Measurements from ENCODE around the gene TTLL11.

DNA sequence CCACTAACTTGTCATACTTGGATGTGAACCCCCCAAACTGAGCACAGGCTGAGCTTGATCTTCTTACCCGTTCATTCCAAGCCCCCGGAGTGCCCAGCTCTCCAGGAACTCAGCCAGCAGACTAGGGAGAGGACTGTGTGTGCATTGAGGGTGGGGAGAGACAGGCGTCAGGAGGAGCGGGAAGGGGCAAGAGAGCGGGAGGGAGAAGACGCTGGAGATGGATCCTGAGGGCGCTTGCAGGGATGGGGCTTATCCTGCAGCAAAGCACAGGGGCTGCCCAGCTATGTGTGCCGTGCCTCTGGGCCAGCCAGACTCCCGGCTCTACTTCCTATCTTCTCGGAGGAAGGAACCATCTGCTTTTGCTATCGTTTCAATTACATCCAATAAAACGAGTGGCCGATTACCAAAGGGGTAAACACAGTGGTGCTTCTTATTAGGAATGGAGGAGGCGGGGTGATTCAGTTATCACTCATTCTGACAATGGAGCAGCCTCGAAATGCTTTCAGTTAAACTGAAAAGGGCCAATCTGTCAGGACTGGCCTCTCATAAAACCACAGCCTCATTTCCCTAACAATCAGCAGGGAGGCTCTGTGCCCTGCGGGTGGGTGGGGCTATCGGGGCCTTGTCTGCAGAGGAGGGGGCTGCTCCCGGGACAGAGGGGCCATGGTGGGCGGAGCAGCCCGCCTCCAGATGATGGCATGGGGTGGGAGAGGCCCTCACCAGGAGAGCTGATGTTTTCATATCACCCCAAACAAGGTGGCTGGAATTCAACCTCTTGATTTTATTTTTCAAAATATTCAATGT lies 273.5 kb downstream of the TTLL11 start:
- TF ChIP-seq RAD21 (IDR thresholded peaks at IDR 0.05; ENCODE audit: low read depth): no peak
- no peak for TF ChIP-seq EP300 (IDR thresholded peaks at IDR 0.05; ENCODE audit: borderline replicate concordance)
- TF ChIP-seq FOXM1 (IDR thresholded peaks at IDR 0.05; ENCODE audit: borderline replicate concordance, low read depth): no peak
- TF ChIP-seq, protein P1, sequence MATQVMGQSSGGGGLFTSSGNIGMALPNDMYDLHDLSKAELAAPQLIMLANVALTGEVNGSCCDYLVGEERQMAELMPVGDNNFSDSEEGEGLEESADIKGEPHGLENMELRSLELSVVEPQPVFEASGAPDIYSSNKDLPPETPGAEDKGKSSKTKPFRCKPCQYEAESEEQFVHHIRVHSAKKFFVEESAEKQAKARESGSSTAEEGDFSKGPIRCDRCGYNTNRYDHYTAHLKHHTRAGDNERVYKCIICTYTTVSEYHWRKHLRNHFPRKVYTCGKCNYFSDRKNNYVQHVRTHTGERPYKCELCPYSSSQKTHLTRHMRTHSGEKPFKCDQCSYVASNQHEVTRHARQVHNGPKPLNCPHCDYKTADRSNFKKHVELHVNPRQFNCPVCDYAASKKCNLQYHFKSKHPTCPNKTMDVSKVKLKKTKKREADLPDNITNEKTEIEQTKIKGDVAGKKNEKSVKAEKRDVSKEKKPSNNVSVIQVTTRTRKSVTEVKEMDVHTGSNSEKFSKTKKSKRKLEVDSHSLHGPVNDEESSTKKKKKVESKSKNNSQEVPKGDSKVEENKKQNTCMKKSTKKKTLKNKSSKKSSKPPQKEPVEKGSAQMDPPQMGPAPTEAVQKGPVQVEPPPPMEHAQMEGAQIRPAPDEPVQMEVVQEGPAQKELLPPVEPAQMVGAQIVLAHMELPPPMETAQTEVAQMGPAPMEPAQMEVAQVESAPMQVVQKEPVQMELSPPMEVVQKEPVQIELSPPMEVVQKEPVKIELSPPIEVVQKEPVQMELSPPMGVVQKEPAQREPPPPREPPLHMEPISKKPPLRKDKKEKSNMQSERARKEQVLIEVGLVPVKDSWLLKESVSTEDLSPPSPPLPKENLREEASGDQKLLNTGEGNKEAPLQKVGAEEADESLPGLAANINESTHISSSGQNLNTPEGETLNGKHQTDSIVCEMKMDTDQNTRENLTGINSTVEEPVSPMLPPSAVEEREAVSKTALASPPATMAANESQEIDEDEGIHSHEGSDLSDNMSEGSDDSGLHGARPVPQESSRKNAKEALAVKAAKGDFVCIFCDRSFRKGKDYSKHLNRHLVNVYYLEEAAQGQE (IDR thresholded peaks at IDR 0.05; ENCODE audit: low read depth): no peak
- TF ChIP-seq CREB1 (IDR thresholded peaks at IDR 0.05; ENCODE audit: low read depth): no peak
- TF ChIP-seq, protein P2, sequence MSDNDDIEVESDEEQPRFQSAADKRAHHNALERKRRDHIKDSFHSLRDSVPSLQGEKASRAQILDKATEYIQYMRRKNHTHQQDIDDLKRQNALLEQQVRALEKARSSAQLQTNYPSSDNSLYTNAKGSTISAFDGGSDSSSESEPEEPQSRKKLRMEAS (IDR thresholded peaks at IDR 0.05): no peak
- no peak for TF ChIP-seq ZBTB7A (IDR thresholded peaks at IDR 0.05; ENCODE audit: low read depth)
- no peak for TF ChIP-seq CEBPB (IDR thresholded peaks at IDR 0.05)
- TF ChIP-seq TAF1 (IDR thresholded peaks at IDR 0.05; ENCODE audit: low read depth): no peak
- TF ChIP-seq NFIC (IDR thresholded peaks at IDR 0.05): no peak
- TF ChIP-seq EGR1 (IDR thresholded peaks at IDR 0.05): no peak
- no peak for TF ChIP-seq TCF12 (IDR thresholded peaks at IDR 0.05; ENCODE audit: low read depth)
- TF ChIP-seq YY1 (IDR thresholded peaks at IDR 0.05; ENCODE audit: low read depth): no peak

Data from Ishikawa (cell line).